Measurements from ENCODE around the gene TRAF3.

Gene TRAF3

GRCh38 chr14:102920998-102921304, 143.7 kb downstream of the TRAF3 start:
- H3K4me2 ChIP-seq (ENCODE audit: low read length): no peak overlapping the region
- no peak overlapping the region for H3K18ac ChIP-seq (ENCODE audit: low read length)
- H3K79me1 ChIP-seq (ENCODE audit: low read length): no peaks in the 10 kb centered on the region
- no peak overlapping the region for H2BK120ac ChIP-seq (ENCODE audit: low read depth, low read length)
- WGBS (ENCODE audit: extremely low coverage, insufficient coverage, low lambda C conversion rate): no CpG with 5 or more reads among the region's 1 CpG
- H3K9ac ChIP-seq (ENCODE audit: low read length): no peak overlapping the region
- no peak overlapping the region for H3K4ac ChIP-seq (ENCODE audit: low read depth, low read length)
- no peaks in the 10 kb centered on the region for H3K4me1 ChIP-seq (ENCODE audit: control insufficient read depth, low read depth, low read length)
- H4K5ac ChIP-seq (ENCODE audit: low read length): no peak overlapping the region
- H2BK5ac ChIP-seq (ENCODE audit: low read length): no peak overlapping the region
- H3K27ac ChIP-seq (ENCODE audit: low read depth, low read length): no peak overlapping the region
- H3K4me3 ChIP-seq (ENCODE audit: low read length): no peak overlapping the region
- H3K79me2 ChIP-seq (ENCODE audit: control insufficient read depth, insufficient read depth, low read length): no peaks in the 10 kb centered on the region
- H2AK5ac ChIP-seq (ENCODE audit: low read length): no peak overlapping the region
- no peaks in the 10 kb centered on the region for H3K36me3 ChIP-seq (ENCODE audit: control insufficient read depth, insufficient read depth, low read length)
- H4K8ac ChIP-seq (ENCODE audit: low read depth, low read length): no peak overlapping the region
- H3K23ac ChIP-seq (ENCODE audit: low read length): no peak overlapping the region
- DNase-seq: no peak
- no peaks in the 10 kb centered on the region for H3K27me3 ChIP-seq (ENCODE audit: insufficient read depth, low read length, poor library complexity)
- H2BK15ac ChIP-seq (replicated peaks; ENCODE audit: low read depth): no peak overlapping the region
- no peak overlapping the region for H3K56ac ChIP-seq (ENCODE audit: low read length)

DNA sequence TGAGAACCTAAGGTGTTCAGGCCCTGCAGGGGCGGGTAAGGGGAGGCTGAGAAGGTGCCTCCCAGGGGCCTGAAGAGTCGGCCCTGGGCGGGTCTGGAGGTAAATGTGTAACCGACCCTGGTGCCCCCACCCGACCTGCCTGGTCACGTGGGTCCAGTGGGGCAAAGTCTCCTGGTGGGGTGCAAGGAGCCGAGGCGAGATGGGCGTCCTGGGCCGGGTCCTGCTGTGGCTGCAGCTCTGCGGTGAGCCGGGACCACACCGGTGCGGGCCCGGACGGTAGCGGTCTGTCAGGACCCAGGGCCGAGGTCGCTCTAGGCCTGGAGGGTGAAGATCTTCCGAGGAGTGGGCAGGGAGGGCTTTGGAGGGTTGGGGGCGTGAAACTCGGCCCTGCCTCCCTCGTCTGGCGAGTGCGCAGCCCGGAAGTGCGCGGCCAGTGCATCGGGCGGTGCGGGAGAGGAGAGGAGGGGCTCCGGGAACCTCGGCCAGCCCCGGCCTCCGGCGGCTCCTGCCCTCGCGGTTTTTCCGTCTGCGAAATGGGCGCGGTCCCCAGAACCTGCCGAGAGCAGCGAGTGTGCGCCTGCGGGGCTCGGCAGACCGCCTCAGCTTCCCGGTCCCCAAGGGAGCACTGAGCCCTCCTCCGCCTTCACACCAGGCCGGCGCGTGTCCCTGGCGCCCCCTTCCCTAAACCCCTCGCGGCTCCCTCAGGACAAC, 145.4 kb downstream of the TRAF3 start, which contains the start of gene AMN:
Gene AMN (plus strand): TSS at position 174 of the 711 bp plus-strand sequence. CDS start 26 bp downstream, at position 200.
- Histone ChIP-seq H3K27me3 (ENCODE audit: insufficient read depth, low read length, poor library complexity) (no peaks in the 10 kb centered on the region), H3K23ac (ENCODE audit: low read length) (no peak within 1 kb of the TSS), H2BK5ac (ENCODE audit: low read length) (no peak within 1 kb of the TSS), H3K36me3 (ENCODE audit: control insufficient read depth, insufficient read depth, low read length) (no peaks in the 10 kb centered on the region), H2BK120ac (ENCODE audit: low read depth, low read length) (no peak within 1 kb of the TSS), H3K79me2 (ENCODE audit: control insufficient read depth, insufficient read depth, low read length) (no peaks in the 10 kb centered on the region), H3K4me1 (ENCODE audit: control insufficient read depth, low read depth, low read length) (peaks cover 2% of the 10 kb centered on the region), H3K79me1 (ENCODE audit: low read length) (no peaks in the 10 kb centered on the region), H3K4ac (ENCODE audit: low read depth, low read length) (no peak within 1 kb of the TSS), H4K5ac (ENCODE audit: low read length) (no peak within 1 kb of the TSS), H3K4me2 (ENCODE audit: low read length) (no peak within 1 kb of the TSS), H4K8ac (ENCODE audit: low read depth, low read length) (no peak within 1 kb of the TSS), H2AK5ac (ENCODE audit: low read length) (no peak within 1 kb of the TSS), H3K27ac (ENCODE audit: low read depth, low read length) (no peak within 1 kb of the TSS), H3K56ac (ENCODE audit: low read length) (no peak within 1 kb of the TSS), H2BK15ac (replicated peaks; ENCODE audit: low read depth) (no peak within 1 kb of the TSS), H3K4me3 (ENCODE audit: low read length) (no peak within 1 kb of the TSS), H3K18ac (ENCODE audit: low read length) (no peak within 1 kb of the TSS), H3K9ac (ENCODE audit: low read length) (no peak within 1 kb of the TSS)
- no CpG with 5 or more reads among the region's 56 CpGs for WGBS (ENCODE audit: extremely low coverage, insufficient coverage, low lambda C conversion rate)
- no peak for DNase-seq

DNA sequence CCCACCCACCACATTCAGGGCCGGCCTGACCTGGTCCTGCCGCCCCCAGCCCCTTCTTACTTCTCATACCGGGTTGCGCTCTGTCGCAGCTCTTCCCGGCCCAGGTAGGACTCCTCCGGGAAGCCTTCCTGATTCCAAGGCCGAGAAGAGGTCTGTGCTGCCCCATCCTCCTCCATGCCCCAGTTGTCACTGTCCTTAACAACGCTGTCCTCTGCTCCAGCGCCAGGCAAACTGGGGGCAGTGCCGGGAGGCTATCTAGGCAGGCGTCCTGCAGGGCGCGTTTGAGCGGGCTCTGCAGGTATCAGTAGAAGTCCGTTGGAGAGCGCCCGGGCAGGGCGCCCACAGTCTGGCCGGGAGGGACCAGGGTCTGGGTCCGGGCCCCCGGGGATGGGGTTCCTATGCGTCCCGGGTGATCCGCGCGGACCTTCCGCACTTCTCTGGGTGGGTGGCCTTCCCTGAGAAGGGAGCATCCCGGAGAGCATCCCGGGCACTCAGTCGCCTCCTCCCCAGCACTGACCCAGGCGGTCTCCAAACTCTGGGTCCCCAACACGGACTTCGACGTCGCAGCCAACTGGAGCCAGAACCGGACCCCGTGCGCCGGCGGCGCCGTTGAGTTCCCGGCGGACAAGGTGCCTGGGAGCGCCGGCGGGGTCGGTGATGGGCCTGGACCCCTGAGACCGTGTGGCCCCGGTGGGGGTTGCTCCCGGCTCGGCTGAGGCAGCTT, 146.1 kb downstream of the TRAF3 start:
- H3K9ac ChIP-seq (ENCODE audit: low read length): no peak overlapping the region
- H3K79me1 ChIP-seq (ENCODE audit: low read length): no peaks in the 10 kb centered on the region
- no peaks in the 10 kb centered on the region for H3K27me3 ChIP-seq (ENCODE audit: insufficient read depth, low read length, poor library complexity)
- H3K23ac ChIP-seq (ENCODE audit: low read length): no peak overlapping the region
- no peak overlapping the region for H2BK120ac ChIP-seq (ENCODE audit: low read depth, low read length)
- H3K4me2 ChIP-seq (ENCODE audit: low read length): no peak overlapping the region
- H3K79me2 ChIP-seq (ENCODE audit: control insufficient read depth, insufficient read depth, low read length): no peaks in the 10 kb centered on the region
- H3K18ac ChIP-seq (ENCODE audit: low read length): no peak overlapping the region
- H3K36me3 ChIP-seq (ENCODE audit: control insufficient read depth, insufficient read depth, low read length): no peaks in the 10 kb centered on the region
- H3K56ac ChIP-seq (ENCODE audit: low read length): no peak overlapping the region
- WGBS (ENCODE audit: extremely low coverage, insufficient coverage, low lambda C conversion rate): no CpG with 5 or more reads among the region's 53 CpGs
- no peak overlapping the region for H4K8ac ChIP-seq (ENCODE audit: low read depth, low read length)
- H3K4me3 ChIP-seq (ENCODE audit: low read length): no peak overlapping the region
- H3K27ac ChIP-seq (ENCODE audit: low read depth, low read length): no peak overlapping the region
- H2AK5ac ChIP-seq (ENCODE audit: low read length): no peak overlapping the region
- DNase-seq: no peak
- H3K4ac ChIP-seq (ENCODE audit: low read depth, low read length): no peak overlapping the region
- no peak overlapping the region for H2BK5ac ChIP-seq (ENCODE audit: low read length)
- H2BK15ac ChIP-seq (replicated peaks; ENCODE audit: low read depth): no peak overlapping the region
- H3K4me1 ChIP-seq (ENCODE audit: control insufficient read depth, low read depth, low read length): peaks cover 2% of the 10 kb centered on the region
- H4K5ac ChIP-seq (ENCODE audit: low read length): no peak overlapping the region

DNA sequence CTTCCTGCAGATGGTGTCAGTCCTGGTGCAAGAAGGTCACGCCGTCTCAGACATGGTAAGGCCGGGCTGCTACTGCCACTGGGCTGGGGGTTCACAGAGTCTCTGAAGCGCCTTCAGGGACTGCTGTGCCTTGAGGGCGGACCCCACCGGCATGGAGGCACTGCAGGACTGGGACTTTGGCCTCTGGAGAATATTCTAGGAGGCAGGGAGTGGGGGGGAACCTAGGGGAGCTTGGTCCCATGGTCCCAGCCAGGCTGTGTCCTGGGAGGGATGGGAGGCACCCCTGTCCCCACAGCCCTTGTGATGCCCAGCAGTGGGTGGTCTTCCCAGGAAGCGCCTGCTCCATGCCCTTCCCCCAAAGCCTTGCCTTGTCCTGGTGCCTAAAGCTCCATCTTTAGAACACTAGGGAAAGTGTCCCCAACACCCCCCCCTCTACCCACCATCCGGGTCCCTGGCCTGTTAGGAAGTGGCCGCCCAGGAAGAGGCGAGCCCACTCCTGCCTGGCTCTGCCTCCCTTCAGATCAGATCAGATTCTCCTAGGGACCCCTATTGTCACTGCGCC, 146.8 kb downstream of the TRAF3 start:
- no peaks in the 10 kb centered on the region for H3K79me2 ChIP-seq (ENCODE audit: control insufficient read depth, insufficient read depth, low read length)
- no peak overlapping the region for H4K8ac ChIP-seq (ENCODE audit: low read depth, low read length)
- no peak overlapping the region for H3K4me3 ChIP-seq (ENCODE audit: low read length)
- H4K5ac ChIP-seq (ENCODE audit: low read length): no peak overlapping the region
- H2BK5ac ChIP-seq (ENCODE audit: low read length): no peak overlapping the region
- peaks cover 2% of the 10 kb centered on the region for H3K4me1 ChIP-seq (ENCODE audit: control insufficient read depth, low read depth, low read length)
- peaks cover under 1% of the 10 kb centered on the region for H3K27me3 ChIP-seq (ENCODE audit: insufficient read depth, low read length, poor library complexity)
- no peak overlapping the region for H2AK5ac ChIP-seq (ENCODE audit: low read length)
- H3K79me1 ChIP-seq (ENCODE audit: low read length): no peaks in the 10 kb centered on the region
- H2BK15ac ChIP-seq (replicated peaks; ENCODE audit: low read depth): no peak overlapping the region
- H3K4ac ChIP-seq (ENCODE audit: low read depth, low read length): no peak overlapping the region
- no peak overlapping the region for H2BK120ac ChIP-seq (ENCODE audit: low read depth, low read length)
- H3K4me2 ChIP-seq (ENCODE audit: low read length): no peak overlapping the region
- H3K23ac ChIP-seq (ENCODE audit: low read length): no peak overlapping the region
- H3K27ac ChIP-seq (ENCODE audit: low read depth, low read length): no peak overlapping the region
- DNase-seq: no peak
- H3K56ac ChIP-seq (ENCODE audit: low read length): no peak overlapping the region
- H3K18ac ChIP-seq (ENCODE audit: low read length): no peak overlapping the region
- WGBS (ENCODE audit: extremely low coverage, insufficient coverage, low lambda C conversion rate): no CpG with 5 or more reads among the region's 11 CpGs
- H3K9ac ChIP-seq (ENCODE audit: low read length): no peak overlapping the region
- H3K36me3 ChIP-seq (ENCODE audit: control insufficient read depth, insufficient read depth, low read length): no peaks in the 10 kb centered on the region

- no CpG with 5 or more reads among the region's 25 CpGs for WGBS (ENCODE audit: extremely low coverage, insufficient coverage, low lambda C conversion rate)
- H3K27me3 ChIP-seq (ENCODE audit: insufficient read depth, low read length, poor library complexity): peaks cover 9% of the 10 kb centered on the region
These were observed 147.7 kb downstream of the TRAF3 start for GRCh38 chr14:102924632-102925588.

More at GRCh38 chr14:102924632-102925588, 147.7 kb downstream of the TRAF3 start:
- Histone ChIP-seq H3K4me2 (ENCODE audit: low read length) (no peak overlapping the region), H2BK120ac (ENCODE audit: low read depth, low read length) (no peak overlapping the region), H2AK5ac (ENCODE audit: low read length) (no peak overlapping the region), H3K9ac (ENCODE audit: low read length) (no peak overlapping the region), H4K5ac (ENCODE audit: low read length) (no peak overlapping the region), H4K8ac (ENCODE audit: low read depth, low read length) (no peak overlapping the region), H2BK5ac (ENCODE audit: low read length) (no peak overlapping the region), H3K4me1 (ENCODE audit: control insufficient read depth, low read depth, low read length) (peaks cover 2% of the 10 kb centered on the region), H2BK15ac (replicated peaks; ENCODE audit: low read depth) (no peak overlapping the region), H3K79me1 (ENCODE audit: low read length) (no peaks in the 10 kb centered on the region), H3K18ac (ENCODE audit: low read length) (no peak overlapping the region), H3K23ac (ENCODE audit: low read length) (no peak overlapping the region), H3K4me3 (ENCODE audit: low read length) (no peak overlapping the region), H3K56ac (ENCODE audit: low read length) (no peak overlapping the region), H3K36me3 (ENCODE audit: control insufficient read depth, insufficient read depth, low read length) (no peaks in the 10 kb centered on the region), H3K27ac (ENCODE audit: low read depth, low read length) (no peak overlapping the region), H3K79me2 (ENCODE audit: control insufficient read depth, insufficient read depth, low read length) (no peaks in the 10 kb centered on the region), H3K4ac (ENCODE audit: low read depth, low read length) (no peak overlapping the region)
- DNase-seq: no peak
